ENCODE measurements around the gene RBBP4.

- TF ChIP-seq CTCF (IDR thresholded peaks at IDR 0.05; ENCODE audit: low read length) (no peak), EZH2 (optimal IDR thresholded peaks at IDR 0.05; ENCODE audit: low read depth, low read length) (no peak), EZH2phosphoT487 (IDR thresholded peaks at IDR 0.05; ENCODE audit: low read length) (no peak)
These were observed 45.0 kb downstream of the RBBP4 start for GRCh38 chr1:32696041-32696440.
